GM12872 (cell line): Measurements from ENCODE around the gene VASH1.
A peak's percentile ranks its signal among the peaks of the same experiment; 100 is the strongest.

ENCODE experiments used
- CTCF ChIP-seq: IDR thresholded peaks from 3 replicates; pipeline ENCODE4 v1.5.1; 2011; ENCODE audit warnings: low read depth, mild to moderate bottlenecking, low read length, moderate library complexity; ENCODE audit not compliant: insufficient read depth

VASH1 gene

GRCh38 chr14:76775695-76776427 lies 14.6 kb downstream of the VASH1 start:
- TF ChIP-seq CTCF = no peak

GRCh38 chr14:76776428-76777251 lies 15.4 kb downstream of the VASH1 start:
- 0 out of 3 replicates have a peak, but pooled peaks have one; percentile 23 for TF ChIP-seq CTCF

- TF ChIP-seq CTCF = no peak
Measured at GRCh38 chr14:76777721-76778120, 16.5 kb downstream of the VASH1 start.

GRCh38 chr14:76778546-76779215 lies 17.4 kb downstream of the VASH1 start:
- no peak for TF ChIP-seq CTCF

- TF ChIP-seq CTCF = no peak
Measured at GRCh38 chr14:76779221-76780057, 18.2 kb downstream of the VASH1 start.

- TF ChIP-seq CTCF = no peak
Measured at GRCh38 chr14:76780058-76780345, 18.7 kb downstream of the VASH1 start.

GRCh38 chr14:76780360-76780759 lies 19.1 kb downstream of the VASH1 start:
- TF ChIP-seq CTCF = no peak
